Heart left ventricle (tissue), 16 donors: ENCODE data around the gene TPBGL. TPM values are rescaled to one million over a fixed set of nuclear protein-coding genes. Genes with fewer than 3 reads are reported as not detected.

Experiments used
- ATAC-seq, 4 donors: fragments of 200-7000 bp; cut with Tn5 transposase; one replicate each; pipeline ENCODE4 v1.9.1; 2020 to 2022; ENCODE audit warnings: moderate library complexity in 4 of 4, mild to moderate bottlenecking in 3 of 4, moderate number of reproducible peaks in 1 of 4
- DNase-seq, 5 donors: peaks; one replicate each; pipeline ENCODE4 v3.0.0-alpha.2; 2020
- H3K27ac ChIP-seq, 12 donors: fragments of 200-600 bp; sonication (generic) in 4 of 12; one replicate each; pipeline versions ENCODE4 v1.5.0 to v1.8.0; 2016 to 2022; ENCODE audit warnings: mild to moderate bottlenecking in 2 of 12
- H3K27me3 ChIP-seq, 9 donors: fragments of 200-600 bp; sonication (generic) in 2 of 9; one replicate each; pipeline versions ENCODE4 v1.5.1 to v1.8.0; 2016 to 2022; ENCODE audit warnings: mild to moderate bottlenecking in 3 of 9
- H3K36me3 ChIP-seq, 9 donors: fragments of 200-600 bp; sonication (generic) in 2 of 9; one replicate each; pipeline versions ENCODE4 v1.5.0 to v1.8.0; 2018 to 2022; ENCODE audit warnings: mild to moderate bottlenecking in 2 of 9
- H3K4me1 ChIP-seq, 12 donors: fragments of 200-600 bp; sonication (generic) in 4 of 12; one replicate each; pipeline versions ENCODE4 v1.5.0 to v1.8.0; 2016 to 2022; ENCODE audit warnings: mild to moderate bottlenecking in 3 of 12
- H3K4me3 ChIP-seq, 12 donors: fragments of 200-600 bp; sonication (generic) in 4 of 12; one replicate each; pipeline versions ENCODE4 v1.5.0 to v1.8.0; 2017 to 2022; ENCODE audit warnings: mild to moderate bottlenecking in 9 of 12, moderate library complexity in 4 of 12
- H3K9me3 ChIP-seq, 12 donors: fragments of 200-600 bp; sonication (generic) in 4 of 12; one replicate each; pipeline versions ENCODE4 v1.5.0 to v1.8.0; 2016 to 2022; ENCODE audit warnings: mild to moderate bottlenecking in 1 of 12
- POLR2A ChIP-seq, 2 donors: fragments of 450-650 bp; IDR thresholded peaks; one replicate each; pipeline ENCODE4 v1.6.1; 2017; ENCODE audit warnings: antibody characterized with exemption in 2 of 2, mild to moderate bottlenecking in 2 of 2, moderate library complexity in 2 of 2
- WGBS, 4 donors: extraction: QIAGEN DNeasy Blood & Tissue Kit in 2 of 4; methylation state at CpG; one replicate each; pipeline versions ENCODE4 v1.1.5 to v1.1.7; 2013 to 2018; 5-methylcytosine and 5-hydroxymethylcytosine counted together
- intact Hi-C, 10 donors: fragments of 100-400 bp; cut with DNase I; formaldehyde crosslinking; loops; one replicate each; pipeline versions ENCODE4 v1.11.1 to v1.14.2; 2022
- polyA plus RNA-seq, 2 donors: library from polyadenylated mRNA; stranded (reverse); fragments of 200-250 nt; gene quantifications; one replicate each; pipeline ENCODE4 v1.2.3, GENCODE V29; 2013
- total RNA-seq, 9 donors: library from RNA; depleted of rRNA in 2 of 9; stranded (reverse); fragments of >200 nt in 2 of 9; fragmentation: NEBNext Ultra II Directional in 3 of 9; extraction: Animal tissue kit (Norgen Biotek cat#: 25700) in 3 of 9; gene quantifications; one replicate each; pipeline versions ENCODE4 v1.1.0 to v1.2.4, GENCODE V29; 2016 to 2023
- TF ChIP-seq, protein P1 (sequence below), 12 donors: fragments of 200-600 bp; sonication (generic) in 4 of 12; IDR thresholded peaks; one replicate each; pipeline versions ENCODE4 v1.5.0 to v1.8.0; 2018 to 2022; ENCODE audit warnings: antibody characterized with exemption in 12 of 12, mild to moderate bottlenecking in 5 of 12
- donor health status: ischemic (EF 13 %, LVEDD 7.1; RV severe dilation, severe dysfunction).
- donor health status: healthy with polysubstance abuse.
- donor health status: DM: no; HTN: yes; CAD: no.
- donor health status: DM: no; HTN: no; CAD: no.
- donor health status: ischemic (EF 25% LVEDD 6.9; RV normal size, moderate dysfunction).
- donor health status: ischemic (EF 25% LVEDD 5.7; RV mildly dilated, moderate dysfunction).
- donor health status: healthy.
- donor health status: DM: yes; HTN: yes; CAD: no.
- donor health status: ischemic (EF 35%, LVEDD 5.7; RV mildly dilated, moderate dysfunction).
- donor health status: nonischemic (EF 11% LVEDD 7.7; RV severe dilation, severe dysfunction).
- donor health status: DM: yes; HTN: yes; CAD: no.
- donor health status: PGD.
- donor health status: ischemic (EF 29% LVEDD 5.4; RV normal size, mild dysfunction).
- donor health status: nonischemic (EF 23%, LVEDD 6.1; RV moderate dilation, normal function).

The TPBGL gene
- total and polyA plus RNA-seq, 11 donors: 0.07 to 1.0 (median 0.14) TPM; not detected in 5

DNA sequence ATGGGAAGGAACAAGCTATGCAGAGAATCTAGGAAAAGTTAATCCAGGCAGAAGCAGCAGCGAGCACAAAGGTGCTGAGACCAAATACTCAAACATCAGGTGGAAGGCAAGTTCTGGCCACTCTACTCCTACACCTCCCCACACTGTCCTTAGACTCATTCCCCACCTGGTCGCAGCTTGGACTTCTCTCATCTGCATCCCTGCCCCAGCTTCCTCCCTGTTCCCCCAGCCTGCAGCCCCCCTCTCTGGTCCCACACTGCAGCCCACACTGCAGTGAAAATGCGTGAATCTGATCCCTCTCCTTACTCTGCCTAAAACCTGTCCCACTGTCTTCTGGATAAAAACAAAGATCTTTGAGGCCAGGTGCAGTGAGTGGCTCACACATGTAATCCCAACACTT is 9.1 kb downstream of the TPBGL start:
- no peak for TF ChIP-seq POLR2A (IDR thresholded peaks at IDR 0.05)
- TF ChIP-seq, protein P1, sequence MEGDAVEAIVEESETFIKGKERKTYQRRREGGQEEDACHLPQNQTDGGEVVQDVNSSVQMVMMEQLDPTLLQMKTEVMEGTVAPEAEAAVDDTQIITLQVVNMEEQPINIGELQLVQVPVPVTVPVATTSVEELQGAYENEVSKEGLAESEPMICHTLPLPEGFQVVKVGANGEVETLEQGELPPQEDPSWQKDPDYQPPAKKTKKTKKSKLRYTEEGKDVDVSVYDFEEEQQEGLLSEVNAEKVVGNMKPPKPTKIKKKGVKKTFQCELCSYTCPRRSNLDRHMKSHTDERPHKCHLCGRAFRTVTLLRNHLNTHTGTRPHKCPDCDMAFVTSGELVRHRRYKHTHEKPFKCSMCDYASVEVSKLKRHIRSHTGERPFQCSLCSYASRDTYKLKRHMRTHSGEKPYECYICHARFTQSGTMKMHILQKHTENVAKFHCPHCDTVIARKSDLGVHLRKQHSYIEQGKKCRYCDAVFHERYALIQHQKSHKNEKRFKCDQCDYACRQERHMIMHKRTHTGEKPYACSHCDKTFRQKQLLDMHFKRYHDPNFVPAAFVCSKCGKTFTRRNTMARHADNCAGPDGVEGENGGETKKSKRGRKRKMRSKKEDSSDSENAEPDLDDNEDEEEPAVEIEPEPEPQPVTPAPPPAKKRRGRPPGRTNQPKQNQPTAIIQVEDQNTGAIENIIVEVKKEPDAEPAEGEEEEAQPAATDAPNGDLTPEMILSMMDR (IDR thresholded peaks at IDR 0.05): no peak
- Histone ChIP-seq H3K4me1 (peaks cover 0 to 3% (median 0%) of the 10 kb centered on the region in 12 donors), H3K36me3 (no peaks in the 10 kb centered on the region), H3K4me3 (no peak overlapping the region), H3K27me3 (peaks cover 0 to 17% (median 0%) of the 10 kb centered on the region in 9 donors), H3K9me3 (peaks cover 0 to 13% (median 0%) of the 10 kb centered on the region in 12 donors), H3K27ac (no peak overlapping the region)
- intact Hi-C loops: loop anchor here in 9 of 10 donors (2.0 to 5.0 kb wide), 8 partner anchors 42 to 322 kb away; no protein-coding TSS in a partner anchor
- DNase-seq (peak in 1 of 5 donors; percentile 18), ATAC-seq (no peak)
- WGBS, 4 donors: 51 to 55% (median 54%) methylated on average over 3 of the region's 3 CpGs

DNA sequence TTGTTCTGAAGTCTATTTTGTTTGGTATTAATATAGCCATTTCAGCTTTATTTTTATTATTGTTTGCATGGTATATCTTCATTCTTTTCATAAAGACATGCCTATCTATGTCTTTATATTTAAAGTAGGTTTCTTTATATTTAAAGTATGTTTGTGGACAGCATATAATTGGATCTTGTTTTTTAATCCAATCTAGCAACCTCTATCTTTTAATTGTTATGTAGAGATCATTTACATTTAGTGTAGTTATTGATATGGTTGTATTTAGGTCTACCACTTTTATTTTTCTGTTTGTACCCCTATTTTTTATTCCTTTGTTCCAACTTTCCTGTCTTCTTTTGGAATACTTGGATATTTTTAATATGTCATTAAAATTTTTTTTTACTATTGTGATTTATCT is 13.8 kb downstream of the TPBGL start:
- DNase-seq: no peak
- H3K27ac ChIP-seq: no peak overlapping the region
- peaks cover 0 to 12% (median 0%) of the 10 kb centered on the region in 9 donors for H3K27me3 ChIP-seq
- intact Hi-C loops: no loop called here
- no peaks in the 10 kb centered on the region for H3K4me1 ChIP-seq
- no peak for ATAC-seq
- TF ChIP-seq, protein P1 (IDR thresholded peaks at IDR 0.05): no peak
- TF ChIP-seq POLR2A (IDR thresholded peaks at IDR 0.05): no peak
- H3K9me3 ChIP-seq: peaks cover 0 to 13% (median 0%) of the 10 kb centered on the region in 12 donors
- H3K36me3 ChIP-seq: no peaks in the 10 kb centered on the region
- no peak overlapping the region for H3K4me3 ChIP-seq

DNA sequence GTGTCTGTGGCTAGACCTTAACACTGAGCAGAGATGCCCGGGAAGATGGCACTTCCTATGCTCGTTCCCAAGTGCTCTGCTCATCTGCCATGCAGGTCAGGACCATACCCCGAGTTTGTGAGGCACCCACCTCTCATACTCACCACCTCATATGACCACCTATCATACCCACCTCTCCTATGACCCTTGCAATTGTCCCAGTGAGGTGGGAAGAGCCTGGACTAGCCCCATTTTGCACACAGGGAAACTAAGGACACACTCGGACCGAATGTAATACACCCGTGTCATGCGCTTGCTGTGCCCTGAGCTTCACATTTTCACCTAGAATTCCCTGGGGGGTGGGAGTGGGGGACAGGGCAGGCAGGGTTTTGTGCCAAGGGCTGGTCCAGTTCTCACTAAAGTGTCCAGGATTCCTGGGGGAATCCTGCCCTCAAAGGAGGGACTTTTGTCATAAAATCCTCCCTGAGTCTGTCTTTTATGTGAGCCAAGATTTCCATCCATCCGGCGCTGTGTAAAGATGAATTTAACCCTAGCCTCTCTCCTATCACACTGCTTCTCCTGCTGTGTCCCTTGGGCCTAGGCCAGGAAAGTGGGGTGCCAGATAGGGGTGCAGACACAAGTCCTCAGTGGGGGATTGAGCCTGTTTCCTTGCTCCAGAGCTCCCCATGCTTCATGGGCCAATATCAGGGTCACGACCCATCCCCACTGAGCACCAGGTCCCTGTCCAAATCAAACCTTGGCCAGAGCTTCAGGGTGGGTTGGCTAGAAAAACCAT is 20.0 kb downstream of the TPBGL start:
- H3K27me3 ChIP-seq: peaks cover 0 to 5% (median 0%) of the 10 kb centered on the region in 9 donors
- intact Hi-C loops: no loop called here
- 49 to 59% (median 51%) methylated on average over 10 of the region's 10 CpGs for WGBS, 4 donors
- H3K36me3 ChIP-seq: peaks cover 0 to 5% (median 0%) of the 10 kb centered on the region in 9 donors
- DNase-seq (peak in 1 of 5 donors; percentile 19), ATAC-seq (no peak)
- H3K9me3 ChIP-seq: no peaks in the 10 kb centered on the region
- peaks cover 0 to 35% (median 7%) of the 10 kb centered on the region in 12 donors for H3K4me1 ChIP-seq
- no peak for TF ChIP-seq POLR2A (IDR thresholded peaks at IDR 0.05)
- TF ChIP-seq, protein P1 (IDR thresholded peaks at IDR 0.05): no peak
- H3K27ac ChIP-seq: no peak overlapping the region
- no peak overlapping the region for H3K4me3 ChIP-seq

DNA sequence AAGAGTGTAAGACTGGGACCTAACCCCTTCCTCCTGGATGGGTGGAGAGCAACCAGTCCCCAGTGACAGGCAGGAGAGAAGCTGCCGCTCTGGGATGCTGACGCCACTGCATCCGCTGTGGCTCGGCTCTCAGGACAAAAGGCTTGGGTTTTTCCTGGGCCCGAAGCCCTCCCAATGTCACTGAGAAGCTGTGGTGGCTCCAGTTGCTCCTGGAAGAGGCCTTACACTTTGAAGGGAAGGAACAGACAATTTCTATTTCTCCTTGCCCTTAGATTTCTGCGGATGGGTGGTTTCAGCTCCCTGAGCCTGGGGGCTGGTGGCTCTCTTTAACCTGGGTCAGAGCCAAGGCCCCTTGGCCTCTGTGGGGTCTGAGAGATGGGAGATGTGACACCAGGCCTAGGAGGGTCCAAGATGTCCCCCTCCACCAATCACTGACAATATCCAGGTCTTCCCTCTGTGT is 21.4 kb downstream of the TPBGL start:
- DNase-seq: peak in 1 of 5 donors; percentile 15
- Histone ChIP-seq H3K4me3 (no peak overlapping the region), H3K27ac (no peak overlapping the region), H3K36me3 (peaks cover 0 to 18% (median 7%) of the 10 kb centered on the region in 9 donors), H3K4me1 (peaks cover 0 to 42% (median 7%) of the 10 kb centered on the region in 12 donors), H3K9me3 (no peaks in the 10 kb centered on the region), H3K27me3 (peaks cover 0 to 5% (median 0%) of the 10 kb centered on the region in 9 donors)
- TF ChIP-seq, protein P1 (IDR thresholded peaks at IDR 0.05): no peak
- no peak for TF ChIP-seq POLR2A (IDR thresholded peaks at IDR 0.05)
- no peak for ATAC-seq
- intact Hi-C loops: no loop called here
- 70 to 89% (median 76%) methylated on average over 6 of the region's 6 CpGs for WGBS, 4 donors
